NB4 (cell line): ENCODE measurements around the gene CARNS1.

ENCODE experiments used
- CTCF ChIP-seq: IDR thresholded peaks from one replicate; pipeline ENCODE4 v1.5.1; 2012; ENCODE audit warnings: low read depth, low read length
- MYC ChIP-seq: IDR thresholded peaks from 2 replicates; pipeline ENCODE4 v1.6.1; 2011; ENCODE audit warnings: low read depth, low read length
- POLR2A ChIP-seq: IDR thresholded peaks from 2 replicates; pipeline ENCODE4 v1.6.1; 2011; ENCODE audit warnings: mild to moderate bottlenecking; ENCODE audit not compliant: insufficient read length; ENCODE audit errors: extremely low read depth
- TF ChIP-seq, protein P1 (sequence below): IDR thresholded peaks from 2 replicates; pipeline ENCODE4 v1.6.1; 2011; ENCODE audit warnings: low read depth, low read length

DNA sequence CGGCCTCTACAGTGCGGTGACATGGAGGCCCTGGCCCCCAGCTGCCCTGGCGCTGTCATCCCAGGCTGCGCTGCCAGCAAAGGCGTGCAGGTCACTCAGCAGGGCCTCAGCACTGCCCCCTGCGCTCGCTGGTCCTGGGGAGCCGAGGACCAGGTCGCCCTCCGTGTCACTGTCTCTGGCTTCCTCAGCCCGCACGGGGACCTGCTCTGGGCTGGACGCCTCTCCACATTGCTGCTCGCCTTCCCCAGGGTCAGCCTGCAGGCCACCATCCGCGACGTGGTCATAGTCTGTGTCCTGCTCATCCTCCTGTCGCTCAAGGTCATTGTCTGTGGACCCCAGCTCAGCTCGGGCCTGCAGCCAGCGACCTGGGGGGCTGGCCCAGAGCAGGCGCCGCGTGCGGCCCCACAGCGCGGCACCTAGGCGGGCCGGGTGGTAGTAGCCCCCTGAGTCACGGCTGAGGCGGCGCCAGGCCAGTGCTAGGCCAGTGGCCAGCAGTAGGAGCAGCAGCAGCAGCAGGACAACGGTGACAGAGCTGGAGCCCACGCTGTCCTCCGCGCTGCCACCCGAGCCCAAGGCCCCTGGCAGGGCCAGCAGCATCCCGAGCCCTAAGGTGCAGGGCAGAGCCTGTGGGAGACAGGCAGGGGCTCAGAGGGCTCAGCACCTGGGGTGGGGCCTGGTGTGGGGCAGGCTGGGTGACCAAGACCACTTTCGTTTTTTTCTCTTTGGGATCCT is 20.4 kb downstream of the CARNS1 start:
- no peak for TF ChIP-seq CTCF
- no peak for TF ChIP-seq POLR2A
- TF ChIP-seq, protein P1, sequence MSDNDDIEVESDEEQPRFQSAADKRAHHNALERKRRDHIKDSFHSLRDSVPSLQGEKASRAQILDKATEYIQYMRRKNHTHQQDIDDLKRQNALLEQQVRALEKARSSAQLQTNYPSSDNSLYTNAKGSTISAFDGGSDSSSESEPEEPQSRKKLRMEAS: no peak
- TF ChIP-seq MYC: no peak
